Endothelial cell of umbilical vein (primary cell): ENCODE measurements around the gene RNF130. TPM values are rescaled to one million over a fixed set of nuclear protein-coding genes. Genes with fewer than 3 reads are reported as not detected.

Experiments used
- BruUV-seq: library from RNA; stranded (reverse); fragments of 400-500 nt; replicated peaks from 2 replicates; lab custom pipeline; 2021; lab: Mats Ljungman, UMichigan
- CTCF ChIA-PET: fragments of 300-600, 350-600 bp; sonication (Branson Sonifier 250); formaldehyde crosslinking; loops from one replicate; lab custom pipeline; 2021; ENCODE audit warnings: antibody characterized with exemption, inconsistent platforms; lab: Charles Lee
- POLR2A ChIA-PET: fragments of 300-600, 350-600 bp; sonication (Branson Sonifier 250); formaldehyde crosslinking; loops from one replicate; lab custom pipeline; 2021; ENCODE audit warnings: antibody characterized with exemption, inconsistent platforms; lab: Charles Lee
- DNase-seq: peaks from one replicate; pipeline ENCODE4 v3.0.0-alpha.2; 2011; ENCODE audit warnings: low read depth, low spot score
- FAIRE-seq: peaks from 2 replicates; lab custom pipeline; 2011; peaks lifted over from hg19 to GRCh38; lab: Jason Lieb, UNC
- H2AFZ ChIP-seq: 2 replicates; pipeline ENCODE4 v1.6.0; 2012; ENCODE audit warnings: low read depth, low read length, control low read depth, inconsistent platforms
- H3K27ac ChIP-seq: 2 replicates; pipeline ENCODE4 v1.5.1; 2011; ENCODE audit warnings: low read depth, mild to moderate bottlenecking, control low read depth, low read length, moderate library complexity; ENCODE audit not compliant: insufficient read depth
- H3K27me3 ChIP-seq, 2 experiments: 2 replicates each; pipeline versions ENCODE4 v1.6.0 to v1.6.1; 2011; ENCODE audit warnings: low read length in 2 of 2, mixed read lengths in 1 of 2; ENCODE audit not compliant: control insufficient read depth in 2 of 2, insufficient read depth in 2 of 2
- H3K36me3 ChIP-seq, 2 experiments: 2 replicates in 1 of 2; 3 replicates in 1 of 2; pipeline ENCODE4 v1.5.1; 2011; ENCODE audit warnings: low read length in 2 of 2, mild to moderate bottlenecking in 1 of 2, moderate library complexity in 1 of 2; ENCODE audit not compliant: control insufficient read depth in 2 of 2, insufficient read depth in 2 of 2; ENCODE audit errors: extremely low read depth in 1 of 2
- H3K4me1 ChIP-seq: 3 replicates; pipeline ENCODE4 v1.5.1; 2011; ENCODE audit warnings: mild to moderate bottlenecking, low read length; ENCODE audit not compliant: control insufficient read depth, insufficient read depth; ENCODE audit errors: extremely low read depth
- H3K4me2 ChIP-seq: 2 replicates; pipeline ENCODE4 v1.6.1; 2011; ENCODE audit warnings: low read length, control low read depth, mixed read lengths; ENCODE audit not compliant: insufficient read depth
- H3K4me3 ChIP-seq, 3 experiments: fragments of 200-600 bp in 1 of 3; sonication (generic), shearing (Covaris generic) in 1 of 3; replicated peaks in 1 of 3; 2 replicates each; pipeline ENCODE4 v1.5.1; 2011 to 2016; ENCODE audit warnings: control low read depth in 3 of 3, low read length in 3 of 3, mild to moderate bottlenecking in 2 of 3, inconsistent platforms in 1 of 3, low read depth in 1 of 3, moderate library complexity in 1 of 3; ENCODE audit not compliant: insufficient read depth in 1 of 3
- H3K79me2 ChIP-seq: 2 replicates; pipeline ENCODE4 v1.6.0; 2012; ENCODE audit warnings: low read length, inconsistent platforms; ENCODE audit not compliant: control insufficient read depth, insufficient read depth
- H3K9ac ChIP-seq: replicated peaks from 2 replicates; pipeline ENCODE3; 2011; ENCODE audit warnings: low read length, control low read depth; ENCODE audit not compliant: insufficient read depth; ENCODE audit errors: extremely low read depth
- H3K9me1 ChIP-seq: replicated peaks from 3 replicates; pipeline ENCODE4 v1.6.0; 2011; ENCODE audit warnings: mild to moderate bottlenecking, low read length; ENCODE audit not compliant: control insufficient read depth, insufficient read depth; ENCODE audit errors: extremely low read depth
- H3K9me3 ChIP-seq: replicated peaks from 2 replicates; pipeline ENCODE4 v1.5.1; 2012; ENCODE audit warnings: low read length, inconsistent platforms; ENCODE audit not compliant: control insufficient read depth, insufficient read depth
- H4K20me1 ChIP-seq: replicated peaks from 2 replicates; pipeline ENCODE3; 2011; ENCODE audit warnings: mild to moderate bottlenecking, low read length; ENCODE audit not compliant: control insufficient read depth, insufficient read depth; ENCODE audit errors: extremely low read depth
- EZH2 ChIP-seq: IDR thresholded peaks from 2 replicates; pipeline ENCODE4 v1.6.1; 2012; ENCODE audit warnings: borderline replicate concordance, low read depth, mild to moderate bottlenecking, moderate library complexity, low read length, inconsistent platforms; ENCODE audit not compliant: severe bottlenecking
- FOS ChIP-seq: IDR thresholded peaks from 2 replicates; pipeline ENCODE4 v1.6.1; 2011; ENCODE audit warnings: mild to moderate bottlenecking, low read length, moderate library complexity, borderline replicate concordance; ENCODE audit not compliant: insufficient read depth
- GATA2 ChIP-seq: IDR thresholded peaks from 2 replicates; pipeline ENCODE4 v1.7.0; 2011; ENCODE audit warnings: low read depth, mild to moderate bottlenecking, moderate library complexity, mixed read lengths, low read length; ENCODE audit not compliant: insufficient read length, insufficient read depth
- JUN ChIP-seq: IDR thresholded peaks from 2 replicates; pipeline ENCODE4 v1.6.1; 2011; ENCODE audit warnings: borderline replicate concordance, low read depth; ENCODE audit not compliant: insufficient read length, insufficient read depth
- MYC ChIP-seq: IDR thresholded peaks from one replicate; pipeline ENCODE4 v1.6.1; 2011; ENCODE audit warnings: mild to moderate bottlenecking, low read depth, low read length
- POLR2A ChIP-seq: IDR thresholded peaks from 2 replicates; pipeline ENCODE4 v1.6.1; 2012; ENCODE audit warnings: low read depth, mild to moderate bottlenecking, control low read depth, low read length
- POLR2AphosphoS5 ChIP-seq: IDR thresholded peaks from 2 replicates; pipeline ENCODE4 v1.6.1; 2012; ENCODE audit warnings: low read depth, mild to moderate bottlenecking, control low read depth, low read length, moderate library complexity; ENCODE audit not compliant: insufficient read depth
- dilution Hi-C: fragments of 300-500 bp; cut with MboI; formaldehyde crosslinking; loops from one replicate; pipeline ENCODE4 v1.15.0; 2019; ENCODE audit warnings: low sequenced_read_pairs; ENCODE audit not compliant: extremely low pct_ligation_motif_present
- intact Hi-C: fragments of 100-400 bp; cut with micrococcal nuclease; formaldehyde crosslinking; loops from one replicate; pipeline ENCODE4 v1.10.0; 2022
- polyA plus RNA-seq, 4 experiments: library from polyadenylated mRNA; depleted of rRNA in 3 of 4; stranded (reverse) in 3 of 4; unstranded in 1 of 4; fragments of >200 nt; gene quantifications; 2 replicates each; pipeline versions ENCODE4 v1.2.1 to v1.2.3, GENCODE V29; 2011 to 2012; ENCODE audit warnings: missing spikeins in 1 of 4
- total RNA-seq: library from RNA; stranded (reverse); gene quantifications from 2 replicates; pipeline ENCODE4 v1.2.3, GENCODE V29; 2021
- TF ChIP-seq, protein P1 (sequence below), 2 donors: IDR thresholded peaks; 1 replicate in 1 of 2; 2 replicates in 1 of 2; pipeline ENCODE4 v1.5.1; 2011; ENCODE audit warnings: low read length in 2 of 2, mild to moderate bottlenecking in 2 of 2, moderate library complexity in 2 of 2, control low read depth in 1 of 2, inconsistent platforms in 1 of 2, low read depth in 1 of 2; ENCODE audit not compliant: insufficient read depth in 1 of 2; ENCODE audit errors: extremely low read depth in 1 of 2
- TF ChIP-seq, protein P2 (sequence below): IDR thresholded peaks from 2 replicates; pipeline ENCODE4 v1.6.1; 2011; ENCODE audit not compliant: insufficient read depth, insufficient read length

The RNF130 gene
- total and polyA plus RNA-seq, 2 donors (not counting 3 experiments of a cell fraction or from before 2014, with no cell fraction given): 43.0 to 43.1 TPM

DNA sequence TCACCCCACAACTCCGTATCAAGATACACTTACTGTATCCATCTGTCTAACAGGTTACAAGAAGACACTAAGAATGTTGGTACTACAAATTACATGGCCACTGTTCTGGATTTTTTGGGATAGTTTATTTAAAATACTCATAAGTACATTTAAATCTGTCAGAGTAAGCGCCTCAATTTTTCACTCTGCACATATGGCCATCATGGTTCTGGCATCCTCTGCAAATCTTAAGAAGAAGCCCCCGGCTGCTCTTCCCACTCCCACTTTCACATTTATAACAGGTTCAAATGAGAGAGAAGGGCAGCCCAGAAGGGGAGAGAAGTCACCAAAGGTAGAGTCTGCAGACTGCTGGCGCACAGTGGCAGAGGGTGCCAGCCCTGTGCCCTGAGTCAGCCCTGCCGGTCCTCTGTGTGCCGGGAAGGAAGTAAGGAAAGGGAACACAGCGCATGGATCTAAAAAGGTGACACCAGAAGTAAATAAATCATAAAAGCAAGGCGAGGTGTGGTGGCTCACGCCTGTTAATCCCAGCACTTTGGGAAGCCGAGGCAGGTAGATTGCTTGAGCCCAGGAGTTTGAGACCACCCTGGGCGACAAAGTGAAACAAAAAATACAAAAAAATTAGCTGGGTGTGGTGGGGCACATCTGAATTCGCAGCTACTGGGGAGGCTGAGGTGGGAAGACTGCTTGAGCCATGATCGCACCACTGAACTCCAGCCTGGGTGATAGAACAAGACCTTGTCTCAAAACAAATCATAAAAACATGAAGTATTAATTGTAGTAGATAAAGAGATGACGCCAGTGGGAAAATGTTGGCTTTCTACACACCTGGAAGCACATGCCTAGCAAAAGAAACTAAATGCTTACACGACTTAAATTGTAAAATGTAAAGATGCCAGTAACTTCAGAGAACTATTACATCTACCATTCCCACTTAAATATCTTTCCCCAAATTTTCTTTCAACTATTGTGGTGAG lies 30.0 kb downstream of the RNF130 start:
- Histone ChIP-seq H3K79me2 (peaks cover 1% of the 10 kb centered on the region), H3K9me3 (no peaks in the 10 kb centered on the region), H3K4me3 (no peak overlapping the region), H3K27ac (no peak overlapping the region), H2AFZ (no peak overlapping the region), H3K27me3 (no peaks in the 10 kb centered on the region), H3K4me1 (peaks cover 1% of the 10 kb centered on the region), H3K4me2 (no peak overlapping the region), H3K36me3 (peaks cover 0 to 5% of the 10 kb centered on the region in 2 experiments), H3K9me1 (no peaks in the 10 kb centered on the region), H3K9ac (no peak overlapping the region), H4K20me1 (no peaks in the 10 kb centered on the region)
- FAIRE-seq (no peak), DNase-seq (no peak)
- dilution Hi-C loops: no loop called here
- no TSS peak for BruUV-seq
- intact Hi-C loops: no loop called here
- ChIA-PET CTCF (no interaction called here), POLR2A (no interaction called here)
- TF ChIP-seq GATA2 (no peak), MYC (no peak), POLR2A (no peak), JUN (no peak), EZH2 (no peak), POLR2AphosphoS5 (no peak), FOS (no peak)
- TF ChIP-seq, protein P1, sequence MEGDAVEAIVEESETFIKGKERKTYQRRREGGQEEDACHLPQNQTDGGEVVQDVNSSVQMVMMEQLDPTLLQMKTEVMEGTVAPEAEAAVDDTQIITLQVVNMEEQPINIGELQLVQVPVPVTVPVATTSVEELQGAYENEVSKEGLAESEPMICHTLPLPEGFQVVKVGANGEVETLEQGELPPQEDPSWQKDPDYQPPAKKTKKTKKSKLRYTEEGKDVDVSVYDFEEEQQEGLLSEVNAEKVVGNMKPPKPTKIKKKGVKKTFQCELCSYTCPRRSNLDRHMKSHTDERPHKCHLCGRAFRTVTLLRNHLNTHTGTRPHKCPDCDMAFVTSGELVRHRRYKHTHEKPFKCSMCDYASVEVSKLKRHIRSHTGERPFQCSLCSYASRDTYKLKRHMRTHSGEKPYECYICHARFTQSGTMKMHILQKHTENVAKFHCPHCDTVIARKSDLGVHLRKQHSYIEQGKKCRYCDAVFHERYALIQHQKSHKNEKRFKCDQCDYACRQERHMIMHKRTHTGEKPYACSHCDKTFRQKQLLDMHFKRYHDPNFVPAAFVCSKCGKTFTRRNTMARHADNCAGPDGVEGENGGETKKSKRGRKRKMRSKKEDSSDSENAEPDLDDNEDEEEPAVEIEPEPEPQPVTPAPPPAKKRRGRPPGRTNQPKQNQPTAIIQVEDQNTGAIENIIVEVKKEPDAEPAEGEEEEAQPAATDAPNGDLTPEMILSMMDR (IDR thresholded peaks at IDR 0.05; ENCODE audit: extremely low read depth in 1 of 2, insufficient read depth in 1 of 2, low read depth in 1 of 2, low read length in 2 of 2): no peak
- TF ChIP-seq, protein P2, sequence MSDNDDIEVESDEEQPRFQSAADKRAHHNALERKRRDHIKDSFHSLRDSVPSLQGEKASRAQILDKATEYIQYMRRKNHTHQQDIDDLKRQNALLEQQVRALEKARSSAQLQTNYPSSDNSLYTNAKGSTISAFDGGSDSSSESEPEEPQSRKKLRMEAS: no peak
